Lung (tissue), 12 donors: ENCODE data around the gene RAB38. TPM values are rescaled to one million over a fixed set of nuclear protein-coding genes. Genes with fewer than 3 reads are reported as not detected.

Experiments used
- ATAC-seq: fragments of 200-7000 bp; cut with Tn5 transposase; one replicate; pipeline ENCODE4 v1.9.1; 2020; ENCODE audit warnings: moderate number of reproducible peaks; ENCODE audit not compliant: insufficient read depth, low FRiP score
- DNase-seq, 3 donors: peaks; one replicate each; pipeline ENCODE4 v3.0.0-alpha.2; 2013 to 2017
- H3K27ac ChIP-seq, 2 donors: one replicate each; pipeline ENCODE4 v1.5.1; 2013; ENCODE audit warnings: mild to moderate bottlenecking in 2 of 2, moderate library complexity in 2 of 2, control low read depth in 1 of 2, inconsistent platforms in 1 of 2, low read depth in 1 of 2, low read length in 1 of 2
- H3K27me3 ChIP-seq, 3 donors: one replicate each; pipeline ENCODE4 v1.5.1; 2013; ENCODE audit warnings: low read length in 2 of 3; ENCODE audit not compliant: control insufficient read depth in 3 of 3, insufficient read depth in 3 of 3
- H3K36me3 ChIP-seq, 4 donors: one replicate each; pipeline ENCODE4 v1.5.1; 2013; ENCODE audit warnings: low read length in 4 of 4, mild to moderate bottlenecking in 1 of 4, moderate library complexity in 1 of 4; ENCODE audit not compliant: control insufficient read depth in 4 of 4, insufficient read depth in 4 of 4
- H3K4me1 ChIP-seq, 5 donors: one replicate each; pipeline ENCODE4 v1.5.1; 2013; ENCODE audit warnings: low read length in 5 of 5, mild to moderate bottlenecking in 2 of 5, moderate library complexity in 1 of 5; ENCODE audit not compliant: control insufficient read depth in 5 of 5, insufficient read depth in 5 of 5
- H3K4me3 ChIP-seq: one replicate; pipeline ENCODE4 v1.5.1; 2013; ENCODE audit warnings: mild to moderate bottlenecking, control low read depth, moderate library complexity
- H3K9ac ChIP-seq, 2 donors: one replicate each; pipeline ENCODE4 v1.5.1; 2013; ENCODE audit warnings: low read length in 2 of 2, control low read depth in 1 of 2; ENCODE audit not compliant: insufficient read depth in 1 of 2
- H3K9me3 ChIP-seq, 4 donors: one replicate each; pipeline ENCODE4 v1.5.1; 2013; ENCODE audit warnings: low read length in 3 of 4, mild to moderate bottlenecking in 1 of 4, moderate library complexity in 1 of 4; ENCODE audit not compliant: control insufficient read depth in 4 of 4, insufficient read depth in 3 of 4
- WGBS, 2 donors: extraction: QIAGEN DNeasy Blood & Tissue Kit; methylation state at CpG; one replicate each; pipeline ENCODE4 v1.1.7; 2013; 5-methylcytosine and 5-hydroxymethylcytosine counted together
- polyA plus RNA-seq, 2 donors: library from polyadenylated mRNA; stranded (reverse); fragments of 200-250 nt; gene quantifications; one replicate each; pipeline ENCODE4 v1.2.1, GENCODE V29; 2013
- total RNA-seq, 2 donors: library from RNA; depleted of rRNA in 1 of 2; stranded (reverse); fragments of >200 nt in 1 of 2; gene quantifications; one replicate each; pipeline ENCODE4 v1.2.1, GENCODE V29; 2014 to 2021
- TF ChIP-seq, protein P1 (sequence below): IDR thresholded peaks from 2 replicates; pipeline ENCODE4 v1.5.1; 2012; ENCODE audit warnings: mild to moderate bottlenecking; ENCODE audit errors: control extremely low read depth, extremely low read depth
- donor health status: control.
- donor health status: control.
- donor health status: Bipolar disorder and iron deficiency.
- donor health status: healthy.
- donor health status: DM: yes; HTN: yes; CAD: no.

RAB38 gene
- total and polyA plus RNA-seq, 4 donors = 4.7 to 11.7 (median 7.5) TPM

DNA sequence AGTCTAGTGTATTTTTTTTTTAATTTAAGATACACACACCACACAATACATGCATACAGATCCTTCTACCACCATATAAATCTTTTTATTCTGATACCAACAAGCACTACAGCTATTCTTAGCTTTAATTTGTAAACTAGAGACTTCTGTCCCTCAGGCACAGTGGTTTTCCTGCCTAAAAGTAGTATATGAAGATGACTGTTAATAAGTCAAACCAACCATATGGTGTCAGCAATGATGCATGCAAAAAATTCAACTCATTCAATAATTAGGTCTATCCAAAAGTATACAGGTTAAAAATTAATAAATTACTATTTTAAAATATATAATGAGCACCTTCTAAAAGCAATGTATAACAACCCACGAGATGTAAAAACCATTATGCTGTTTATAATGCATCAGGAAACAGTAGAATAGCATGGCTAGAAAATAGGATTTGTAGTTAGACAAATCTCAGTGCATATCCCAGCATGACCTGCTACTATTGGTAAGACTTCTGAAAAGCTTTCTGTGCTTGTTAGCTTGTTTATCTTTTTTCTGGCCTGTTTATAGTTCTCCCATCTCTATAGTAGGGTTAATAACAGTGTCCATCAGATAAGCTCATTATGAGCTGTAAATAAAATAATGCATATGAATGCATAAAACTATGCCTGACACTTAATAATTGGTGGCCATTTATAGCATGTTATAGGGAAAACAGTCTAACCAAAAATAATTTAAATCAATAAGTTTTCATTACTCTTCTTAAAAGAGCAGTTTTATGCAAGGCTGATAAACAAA is 10.2 kb downstream of the RAB38 start:
- Histone ChIP-seq H3K4me3 (no peak overlapping the region), H3K4me1 (peaks cover 0 to 22% (median 0%) of the 10 kb centered on the region in 5 donors), H3K9ac (no peak overlapping the region), H3K36me3 (no peaks in the 10 kb centered on the region), H3K9me3 (peaks cover 0 to 3% (median 0%) of the 10 kb centered on the region in 4 donors), H3K27me3 (no peaks in the 10 kb centered on the region), H3K27ac (no peak overlapping the region)
- ATAC-seq (no peak), DNase-seq (peak in 2 of 3 donors; percentile 77 to 86)
- 73 to 80% methylated on average over 1 of the region's 1 CpG for WGBS, 2 donors
- TF ChIP-seq, protein P1, sequence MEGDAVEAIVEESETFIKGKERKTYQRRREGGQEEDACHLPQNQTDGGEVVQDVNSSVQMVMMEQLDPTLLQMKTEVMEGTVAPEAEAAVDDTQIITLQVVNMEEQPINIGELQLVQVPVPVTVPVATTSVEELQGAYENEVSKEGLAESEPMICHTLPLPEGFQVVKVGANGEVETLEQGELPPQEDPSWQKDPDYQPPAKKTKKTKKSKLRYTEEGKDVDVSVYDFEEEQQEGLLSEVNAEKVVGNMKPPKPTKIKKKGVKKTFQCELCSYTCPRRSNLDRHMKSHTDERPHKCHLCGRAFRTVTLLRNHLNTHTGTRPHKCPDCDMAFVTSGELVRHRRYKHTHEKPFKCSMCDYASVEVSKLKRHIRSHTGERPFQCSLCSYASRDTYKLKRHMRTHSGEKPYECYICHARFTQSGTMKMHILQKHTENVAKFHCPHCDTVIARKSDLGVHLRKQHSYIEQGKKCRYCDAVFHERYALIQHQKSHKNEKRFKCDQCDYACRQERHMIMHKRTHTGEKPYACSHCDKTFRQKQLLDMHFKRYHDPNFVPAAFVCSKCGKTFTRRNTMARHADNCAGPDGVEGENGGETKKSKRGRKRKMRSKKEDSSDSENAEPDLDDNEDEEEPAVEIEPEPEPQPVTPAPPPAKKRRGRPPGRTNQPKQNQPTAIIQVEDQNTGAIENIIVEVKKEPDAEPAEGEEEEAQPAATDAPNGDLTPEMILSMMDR = no peak

- no peak overlapping the region for H3K9ac ChIP-seq
- peaks cover 0 to 7% (median 0%) of the 10 kb centered on the region in 4 donors for H3K9me3 ChIP-seq
- DNase-seq (peak in 1 of 3 donors; percentile 29), ATAC-seq (no peak)
- no peak overlapping the region for H3K27ac ChIP-seq
- H3K4me1 ChIP-seq = peaks cover 0 to 22% (median 0%) of the 10 kb centered on the region in 5 donors
- H3K36me3 ChIP-seq = no peaks in the 10 kb centered on the region
- H3K4me3 ChIP-seq = no peak overlapping the region
- WGBS, 2 donors = 80 to 86% methylated on average over 4 of the region's 4 CpGs
- H3K27me3 ChIP-seq = no peaks in the 10 kb centered on the region
- TF ChIP-seq, protein P1 = no peak
Measured at GRCh38 chr11:88164320-88164719, 10.9 kb downstream of the RAB38 start.

DNA sequence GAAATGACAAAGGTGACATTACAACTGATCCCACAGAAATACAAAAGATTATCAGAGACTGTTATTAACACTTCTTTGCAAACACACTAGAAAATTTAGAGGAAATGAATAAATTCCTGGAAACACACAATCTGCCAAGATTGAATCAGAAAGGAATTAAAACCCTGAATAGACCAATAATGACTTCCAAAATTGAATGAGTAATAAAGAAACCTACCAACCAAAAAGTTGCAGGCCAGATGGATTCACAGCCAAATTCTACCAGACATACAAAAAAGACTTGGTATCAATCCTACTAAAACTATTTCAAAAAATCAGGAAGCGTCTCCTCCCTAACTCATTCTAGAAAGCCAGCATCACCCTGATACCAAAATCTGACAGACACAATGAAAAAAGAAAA is 17.2 kb downstream of the RAB38 start:
- TF ChIP-seq, protein P1 = no peak
- no peak overlapping the region for H3K4me3 ChIP-seq
- H3K9me3 ChIP-seq = peaks cover 0 to 10% (median 6%) of the 10 kb centered on the region in 4 donors
- 89 to 92% methylated on average over 1 of the region's 1 CpG for WGBS, 2 donors
- no peaks in the 10 kb centered on the region for H3K27me3 ChIP-seq
- DNase-seq (no peak), ATAC-seq (no peak)
- peaks cover 0 to 5% (median 4%) of the 10 kb centered on the region in 5 donors for H3K4me1 ChIP-seq
- H3K27ac ChIP-seq = no peak overlapping the region
- H3K9ac ChIP-seq = no peak overlapping the region
- H3K36me3 ChIP-seq = peaks cover 0 to 2% (median 0%) of the 10 kb centered on the region in 4 donors
